Measurements from ENCODE around the gene CDKAL1.

DNA sequence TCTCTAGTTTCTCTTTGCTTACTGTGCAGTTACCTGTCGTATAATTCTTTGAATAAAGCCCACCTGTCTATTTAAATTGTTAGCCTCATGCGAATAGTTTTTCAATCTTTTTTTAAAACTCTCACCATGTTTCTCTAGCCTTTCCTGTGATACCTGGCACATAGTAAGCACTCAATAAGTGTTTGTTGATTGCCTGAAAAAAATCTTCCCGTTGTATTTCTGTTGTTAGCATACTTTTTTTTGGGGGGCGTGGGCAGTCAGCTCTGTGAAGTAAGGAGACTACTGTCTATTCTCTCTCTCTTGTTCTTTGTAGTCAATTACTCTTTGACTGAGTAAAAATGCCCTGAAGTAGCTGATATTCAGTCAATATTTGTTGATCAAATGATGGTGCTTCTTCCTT lies 205.8 kb downstream of the CDKAL1 start:
- TF ChIP-seq TAF1 (IDR thresholded peaks at IDR 0.05; ENCODE audit: low read depth) (no peak), YY1 (IDR thresholded peaks at IDR 0.05; ENCODE audit: low read depth) (no peak), EP300 (IDR thresholded peaks at IDR 0.05; ENCODE audit: borderline replicate concordance) (no peak), RAD21 (IDR thresholded peaks at IDR 0.05; ENCODE audit: low read depth) (no peak), NFIC (IDR thresholded peaks at IDR 0.05) (no peak), CEBPB (IDR thresholded peaks at IDR 0.05) (no peak), FOXM1 (IDR thresholded peaks at IDR 0.05; ENCODE audit: borderline replicate concordance, low read depth) (no peak)
- TF ChIP-seq, protein P1, sequence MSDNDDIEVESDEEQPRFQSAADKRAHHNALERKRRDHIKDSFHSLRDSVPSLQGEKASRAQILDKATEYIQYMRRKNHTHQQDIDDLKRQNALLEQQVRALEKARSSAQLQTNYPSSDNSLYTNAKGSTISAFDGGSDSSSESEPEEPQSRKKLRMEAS (IDR thresholded peaks at IDR 0.05) = no peak
- TF ChIP-seq, protein P2, sequence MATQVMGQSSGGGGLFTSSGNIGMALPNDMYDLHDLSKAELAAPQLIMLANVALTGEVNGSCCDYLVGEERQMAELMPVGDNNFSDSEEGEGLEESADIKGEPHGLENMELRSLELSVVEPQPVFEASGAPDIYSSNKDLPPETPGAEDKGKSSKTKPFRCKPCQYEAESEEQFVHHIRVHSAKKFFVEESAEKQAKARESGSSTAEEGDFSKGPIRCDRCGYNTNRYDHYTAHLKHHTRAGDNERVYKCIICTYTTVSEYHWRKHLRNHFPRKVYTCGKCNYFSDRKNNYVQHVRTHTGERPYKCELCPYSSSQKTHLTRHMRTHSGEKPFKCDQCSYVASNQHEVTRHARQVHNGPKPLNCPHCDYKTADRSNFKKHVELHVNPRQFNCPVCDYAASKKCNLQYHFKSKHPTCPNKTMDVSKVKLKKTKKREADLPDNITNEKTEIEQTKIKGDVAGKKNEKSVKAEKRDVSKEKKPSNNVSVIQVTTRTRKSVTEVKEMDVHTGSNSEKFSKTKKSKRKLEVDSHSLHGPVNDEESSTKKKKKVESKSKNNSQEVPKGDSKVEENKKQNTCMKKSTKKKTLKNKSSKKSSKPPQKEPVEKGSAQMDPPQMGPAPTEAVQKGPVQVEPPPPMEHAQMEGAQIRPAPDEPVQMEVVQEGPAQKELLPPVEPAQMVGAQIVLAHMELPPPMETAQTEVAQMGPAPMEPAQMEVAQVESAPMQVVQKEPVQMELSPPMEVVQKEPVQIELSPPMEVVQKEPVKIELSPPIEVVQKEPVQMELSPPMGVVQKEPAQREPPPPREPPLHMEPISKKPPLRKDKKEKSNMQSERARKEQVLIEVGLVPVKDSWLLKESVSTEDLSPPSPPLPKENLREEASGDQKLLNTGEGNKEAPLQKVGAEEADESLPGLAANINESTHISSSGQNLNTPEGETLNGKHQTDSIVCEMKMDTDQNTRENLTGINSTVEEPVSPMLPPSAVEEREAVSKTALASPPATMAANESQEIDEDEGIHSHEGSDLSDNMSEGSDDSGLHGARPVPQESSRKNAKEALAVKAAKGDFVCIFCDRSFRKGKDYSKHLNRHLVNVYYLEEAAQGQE (IDR thresholded peaks at IDR 0.05; ENCODE audit: low read depth) = no peak
- TF ChIP-seq, protein P3, sequence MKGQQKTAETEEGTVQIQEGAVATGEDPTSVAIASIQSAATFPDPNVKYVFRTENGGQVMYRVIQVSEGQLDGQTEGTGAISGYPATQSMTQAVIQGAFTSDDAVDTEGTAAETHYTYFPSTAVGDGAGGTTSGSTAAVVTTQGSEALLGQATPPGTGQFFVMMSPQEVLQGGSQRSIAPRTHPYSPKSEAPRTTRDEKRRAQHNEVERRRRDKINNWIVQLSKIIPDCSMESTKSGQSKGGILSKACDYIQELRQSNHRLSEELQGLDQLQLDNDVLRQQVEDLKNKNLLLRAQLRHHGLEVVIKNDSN (IDR thresholded peaks at IDR 0.05) = no peak
